Measurements from ENCODE around the gene LYRM9. TPM values are rescaled to one million over a fixed set of nuclear protein-coding genes. Genes with fewer than 3 reads are reported as not detected.

The LYRM9 gene
- 20.5 and 20.9 TPM in 2 replicates for total RNA-seq

GRCh38 chr17:27892866-27893769 lies at the start of gene LYRM9:
LYRM9 (minus strand) TSS chr17:27893365; CDS start chr17:27882694, 10,671 bp downstream.

Other genes starting within 250 kb of the LYRM9 start
- under 0.01 TPM in 2 replicates for gene NOS2, start 92.8 kb downstream of the LYRM9 start, total RNA-seq
- gene NLK, start 149.3 kb upstream of the LYRM9 start, total RNA-seq = 16.6 and 17.5 TPM in 2 replicates